Measurements from ENCODE around the gene CHN1.

The CHN1 gene

DNA sequence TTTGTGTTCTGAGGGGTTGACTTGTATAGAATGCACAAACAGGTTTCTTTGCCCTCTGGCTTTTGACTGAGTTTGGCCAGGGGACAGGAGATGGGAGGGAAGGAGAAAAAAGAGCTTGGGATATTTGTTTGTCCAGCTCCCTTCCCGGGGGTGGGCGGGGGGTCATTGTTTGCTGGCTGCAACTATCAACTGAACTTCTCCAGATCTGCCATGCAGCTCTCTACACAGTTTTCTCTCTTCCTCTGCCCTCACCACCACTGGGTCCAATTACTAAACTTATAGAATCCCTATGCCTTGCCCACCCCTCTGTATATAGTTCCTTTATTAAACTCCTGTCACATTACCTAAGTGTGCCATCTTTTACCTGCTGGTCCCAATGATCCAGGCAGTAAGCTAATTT, 32.8 kb upstream of the CHN1 start:
- DNase-seq (ENCODE audit: low read depth), result no peak
- TF ChIP-seq, protein P1, sequence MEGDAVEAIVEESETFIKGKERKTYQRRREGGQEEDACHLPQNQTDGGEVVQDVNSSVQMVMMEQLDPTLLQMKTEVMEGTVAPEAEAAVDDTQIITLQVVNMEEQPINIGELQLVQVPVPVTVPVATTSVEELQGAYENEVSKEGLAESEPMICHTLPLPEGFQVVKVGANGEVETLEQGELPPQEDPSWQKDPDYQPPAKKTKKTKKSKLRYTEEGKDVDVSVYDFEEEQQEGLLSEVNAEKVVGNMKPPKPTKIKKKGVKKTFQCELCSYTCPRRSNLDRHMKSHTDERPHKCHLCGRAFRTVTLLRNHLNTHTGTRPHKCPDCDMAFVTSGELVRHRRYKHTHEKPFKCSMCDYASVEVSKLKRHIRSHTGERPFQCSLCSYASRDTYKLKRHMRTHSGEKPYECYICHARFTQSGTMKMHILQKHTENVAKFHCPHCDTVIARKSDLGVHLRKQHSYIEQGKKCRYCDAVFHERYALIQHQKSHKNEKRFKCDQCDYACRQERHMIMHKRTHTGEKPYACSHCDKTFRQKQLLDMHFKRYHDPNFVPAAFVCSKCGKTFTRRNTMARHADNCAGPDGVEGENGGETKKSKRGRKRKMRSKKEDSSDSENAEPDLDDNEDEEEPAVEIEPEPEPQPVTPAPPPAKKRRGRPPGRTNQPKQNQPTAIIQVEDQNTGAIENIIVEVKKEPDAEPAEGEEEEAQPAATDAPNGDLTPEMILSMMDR (IDR thresholded peaks at IDR 0.05; ENCODE audit: insufficient read depth, low read depth, low read length, missing control alignments), result no peak
- H3K4me3 ChIP-seq (ENCODE audit: low read length), result no peak overlapping the region

DNA sequence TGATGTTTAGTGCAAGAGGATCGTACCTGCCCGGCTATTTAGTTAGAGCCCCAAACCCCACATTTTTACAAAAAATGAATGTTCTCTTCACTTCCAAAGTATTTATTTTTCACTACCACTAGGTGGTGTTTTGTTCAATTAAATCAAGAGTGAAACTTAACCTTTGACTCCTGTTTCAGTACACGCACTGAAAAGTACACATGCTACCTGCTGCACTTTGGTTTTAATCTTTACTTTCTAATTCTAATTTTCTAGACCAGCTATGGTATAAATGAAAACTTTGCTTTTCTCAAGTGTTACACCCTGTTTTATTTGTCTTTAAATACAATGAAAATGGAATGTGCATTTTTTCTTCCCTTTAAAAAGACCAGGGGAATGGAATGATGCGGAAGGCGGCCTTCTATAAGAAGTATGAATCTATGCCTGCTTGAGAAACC, 31.4 kb upstream of the CHN1 start:
- DNase-seq (ENCODE audit: low read depth), result peak; percentile 45
- TF ChIP-seq, protein P1 (IDR thresholded peaks at IDR 0.05; ENCODE audit: insufficient read depth, low read depth, low read length, missing control alignments), result peak; percentile 33
- H3K4me3 ChIP-seq (ENCODE audit: low read length), result no peak overlapping the region

DNA sequence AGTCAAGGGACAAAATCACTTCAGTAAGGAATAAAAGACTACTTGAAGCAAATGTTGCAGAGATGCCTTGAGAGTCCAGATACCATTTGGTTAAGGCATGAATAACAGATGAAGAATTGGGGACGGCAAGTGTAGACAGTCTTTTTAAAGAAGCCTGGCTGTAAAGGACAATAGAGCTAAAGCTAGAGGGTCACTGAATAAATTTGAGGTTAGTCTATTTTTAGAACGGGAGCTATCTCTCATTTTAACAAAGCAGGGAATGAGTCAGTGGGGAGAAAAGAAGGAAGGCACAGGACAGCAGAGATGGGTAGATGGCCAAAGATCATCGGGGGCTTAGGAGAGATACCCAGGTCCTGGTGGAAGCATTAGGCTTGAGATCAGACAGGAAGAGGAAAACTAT, 30.6 kb upstream of the CHN1 start:
- no peak for DNase-seq (ENCODE audit: low read depth)
- no peak overlapping the region for H3K4me3 ChIP-seq (ENCODE audit: low read length)
- TF ChIP-seq, protein P1 (IDR thresholded peaks at IDR 0.05; ENCODE audit: insufficient read depth, low read depth, low read length, missing control alignments), result no peak

DNA sequence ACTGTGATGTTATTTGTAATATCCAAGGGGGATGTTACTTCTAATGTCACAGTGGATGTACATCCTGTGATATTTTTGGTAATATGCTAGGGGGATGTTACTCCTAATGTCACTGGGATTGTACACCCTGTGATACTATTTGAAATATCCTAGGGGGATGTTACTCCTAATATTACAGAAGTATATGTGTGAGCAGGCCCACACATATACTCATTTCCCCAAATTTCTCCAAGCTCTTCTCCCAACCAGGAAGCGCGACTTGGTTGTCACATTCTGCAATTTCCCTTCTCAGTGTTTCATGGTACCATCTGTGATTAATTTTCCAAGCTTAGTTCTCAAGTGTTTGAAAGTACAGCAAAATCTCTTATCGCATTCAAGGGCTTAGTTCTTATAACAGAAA, 29.5 kb upstream of the CHN1 start:
- TF ChIP-seq, protein P1 (IDR thresholded peaks at IDR 0.05; ENCODE audit: insufficient read depth, low read depth, low read length, missing control alignments), result no peak
- no peak overlapping the region for H3K4me3 ChIP-seq (ENCODE audit: low read length)
- DNase-seq (ENCODE audit: low read depth), result no peak

DNA sequence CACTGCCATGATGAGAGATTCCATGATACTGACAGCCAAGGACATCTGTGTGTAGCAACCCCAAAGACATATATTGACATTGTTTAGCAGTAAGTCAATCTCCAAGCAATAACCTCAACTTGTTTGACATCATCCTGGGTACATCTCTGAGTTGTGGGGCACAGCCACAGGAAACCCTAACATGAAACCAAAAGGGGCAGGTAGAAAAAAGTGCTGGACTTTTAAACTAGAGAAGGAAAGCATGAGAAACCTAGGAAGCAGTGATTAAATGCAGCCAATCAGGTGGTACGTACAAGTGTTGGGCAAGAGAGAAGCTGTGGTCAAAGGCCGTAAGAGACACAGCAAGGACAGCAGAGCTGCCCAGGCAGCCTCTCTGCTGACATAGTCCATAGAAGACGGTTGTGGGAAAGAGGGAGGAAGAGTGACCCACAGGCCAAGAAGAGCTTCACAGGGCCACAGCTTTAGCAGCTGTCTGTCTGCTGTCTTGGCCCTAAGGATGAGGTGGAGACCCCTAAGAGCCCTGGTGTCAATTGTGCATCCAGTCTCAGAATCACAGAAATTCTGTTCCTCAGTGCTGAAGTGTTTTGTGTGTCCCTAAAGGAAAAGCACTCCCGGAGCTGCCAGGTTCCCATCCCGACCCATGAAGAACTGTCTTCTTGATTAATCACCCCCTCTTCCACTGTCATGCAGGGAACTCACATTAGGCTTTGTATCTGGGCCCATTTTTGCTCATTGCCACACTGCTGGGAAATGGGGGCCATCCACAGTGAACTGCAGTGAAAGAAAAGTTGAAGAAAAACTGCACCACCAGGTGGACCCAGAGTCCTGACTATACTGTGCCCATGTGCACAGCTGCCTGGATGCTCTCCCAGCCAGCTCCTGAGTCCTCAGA, 25.4 kb upstream of the CHN1 start:
- no peak overlapping the region for H3K4me3 ChIP-seq (ENCODE audit: low read length)
- TF ChIP-seq, protein P1 (IDR thresholded peaks at IDR 0.05; ENCODE audit: insufficient read depth, low read depth, low read length, missing control alignments), result peak; percentile 47
- peak; percentile 56 for DNase-seq (ENCODE audit: low read depth)

DNA sequence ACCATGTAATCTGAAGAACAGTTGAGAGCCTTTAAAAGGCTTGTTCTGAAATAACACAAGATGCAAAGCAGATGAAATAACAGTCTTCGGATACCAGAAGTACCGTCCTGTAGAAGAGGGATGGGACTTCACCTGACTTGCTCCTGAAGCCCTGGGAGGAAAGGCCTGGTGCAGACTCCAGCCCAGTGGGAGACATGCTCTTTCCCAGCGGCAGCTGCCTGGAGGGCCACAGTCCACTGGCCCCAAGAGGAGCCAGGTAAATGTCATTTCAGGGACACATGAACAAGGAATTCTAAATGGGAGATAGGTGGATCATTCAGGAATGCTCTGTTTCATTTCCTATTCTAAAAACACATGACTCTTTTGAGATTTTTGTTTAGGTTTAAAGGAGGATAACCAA, 22.6 kb upstream of the CHN1 start:
- H3K4me3 ChIP-seq (ENCODE audit: low read length), result no peak overlapping the region
- TF ChIP-seq, protein P1 (IDR thresholded peaks at IDR 0.05; ENCODE audit: insufficient read depth, low read depth, low read length, missing control alignments), result no peak
- DNase-seq (ENCODE audit: low read depth), result no peak

DNA sequence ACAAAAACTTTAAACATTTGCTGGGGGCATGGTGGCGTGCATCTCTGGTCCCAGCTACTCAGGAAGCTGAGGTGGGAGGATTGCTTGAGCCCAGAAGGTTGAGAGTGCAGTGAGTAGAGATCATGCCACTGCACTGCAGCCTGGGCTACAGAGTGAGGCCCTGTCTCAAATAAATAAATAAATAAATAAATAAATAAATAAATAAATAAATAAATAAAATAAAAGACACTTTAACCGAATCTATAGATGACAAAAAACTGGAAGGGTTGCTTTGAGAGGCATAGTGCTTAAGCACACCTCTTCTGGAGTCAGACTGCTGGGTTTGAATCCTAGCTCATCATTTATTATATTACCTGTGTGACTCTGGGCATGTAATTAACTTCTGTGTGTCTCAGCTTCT, 21.2 kb upstream of the CHN1 start:
- DNase-seq (ENCODE audit: low read depth), result no peak
- H3K4me3 ChIP-seq (ENCODE audit: low read length), result no peak overlapping the region
- TF ChIP-seq, protein P1 (IDR thresholded peaks at IDR 0.05; ENCODE audit: insufficient read depth, low read depth, low read length, missing control alignments), result no peak
